HG03159 (cell line): Measurements from ENCODE around the gene MCC.
A peak's percentile ranks its signal among the peaks of the same experiment; 100 is the strongest.

Experiments used
- ATAC-seq: cut with Tn5 transposase; IDR thresholded peaks from one replicate; pipeline ENCODE4 v1.9.1; 2021; ENCODE audit warnings: mild to moderate bottlenecking, moderate library complexity; ENCODE audit not compliant: unreplicated experiment

Gene MCC

GRCh38 chr5:113274836-113275414 lies 213.3 kb downstream of the MCC start:
- ATAC-seq = no peak

- ATAC-seq = peak; percentile 62
These were observed 214.3 kb downstream of the MCC start for GRCh38 chr5:113273948-113274347.

GRCh38 chr5:113271745-113272454 lies 216.4 kb downstream of the MCC start:
- peak; percentile 53 for ATAC-seq

GRCh38 chr5:113271015-113271414 lies 217.2 kb downstream of the MCC start:
- no peak for ATAC-seq

- no peak for ATAC-seq
These were observed 218.2 kb downstream of the MCC start for GRCh38 chr5:113270086-113270485.

- ATAC-seq = no peak
These were observed 218.9 kb downstream of the MCC start for GRCh38 chr5:113269023-113269997.

- no peak for ATAC-seq
These were observed 220.0 kb downstream of the MCC start for GRCh38 chr5:113268232-113268631.

- ATAC-seq = no peak
These were observed 220.8 kb downstream of the MCC start for GRCh38 chr5:113267361-113267900.

- ATAC-seq = no peak
These were observed 221.4 kb downstream of the MCC start for GRCh38 chr5:113266913-113267227.

- ATAC-seq = no peak
These were observed 221.9 kb downstream of the MCC start for GRCh38 chr5:113266227-113266912.

GRCh38 chr5:113265190-113265589 lies 223.1 kb downstream of the MCC start:
- ATAC-seq = no peak

- ATAC-seq = no peak
These were observed 224.2 kb downstream of the MCC start for GRCh38 chr5:113264046-113264445.

GRCh38 chr5:113263545-113263944 lies 224.7 kb downstream of the MCC start:
- no peak for ATAC-seq

- ATAC-seq = no peak
These were observed 225.6 kb downstream of the MCC start for GRCh38 chr5:113262674-113263073.

- ATAC-seq = no peak
These were observed 229.2 kb downstream of the MCC start for GRCh38 chr5:113259034-113259433.

GRCh38 chr5:113257545-113257944 lies 230.7 kb downstream of the MCC start:
- no peak for ATAC-seq

- no peak for ATAC-seq
These were observed 231.4 kb downstream of the MCC start for GRCh38 chr5:113256671-113257452.

- ATAC-seq = no peak
These were observed 232.5 kb downstream of the MCC start for GRCh38 chr5:113255579-113256386.

GRCh38 chr5:113255105-113255504 lies 233.1 kb downstream of the MCC start:
- ATAC-seq = no peak
